GM18907 (cell line): ENCODE results near the gene MTFP1.
"Not testable (repeated sequence)": the region's sequence is repeated elsewhere in the genome, so short reads cannot be mapped to it uniquely, and the experiment has no call there.

Experiments
- ATAC-seq: cut with Tn5 transposase; IDR thresholded peaks from one replicate; pipeline ENCODE4 v1.9.1; 2021; ENCODE audit warnings: mild to moderate bottlenecking, moderate library complexity; ENCODE audit not compliant: unreplicated experiment

The MTFP1 gene

GRCh38 chr22:30453731-30454510 is 28.4 kb downstream of the MTFP1 start:
- no peak for ATAC-seq

DNA sequence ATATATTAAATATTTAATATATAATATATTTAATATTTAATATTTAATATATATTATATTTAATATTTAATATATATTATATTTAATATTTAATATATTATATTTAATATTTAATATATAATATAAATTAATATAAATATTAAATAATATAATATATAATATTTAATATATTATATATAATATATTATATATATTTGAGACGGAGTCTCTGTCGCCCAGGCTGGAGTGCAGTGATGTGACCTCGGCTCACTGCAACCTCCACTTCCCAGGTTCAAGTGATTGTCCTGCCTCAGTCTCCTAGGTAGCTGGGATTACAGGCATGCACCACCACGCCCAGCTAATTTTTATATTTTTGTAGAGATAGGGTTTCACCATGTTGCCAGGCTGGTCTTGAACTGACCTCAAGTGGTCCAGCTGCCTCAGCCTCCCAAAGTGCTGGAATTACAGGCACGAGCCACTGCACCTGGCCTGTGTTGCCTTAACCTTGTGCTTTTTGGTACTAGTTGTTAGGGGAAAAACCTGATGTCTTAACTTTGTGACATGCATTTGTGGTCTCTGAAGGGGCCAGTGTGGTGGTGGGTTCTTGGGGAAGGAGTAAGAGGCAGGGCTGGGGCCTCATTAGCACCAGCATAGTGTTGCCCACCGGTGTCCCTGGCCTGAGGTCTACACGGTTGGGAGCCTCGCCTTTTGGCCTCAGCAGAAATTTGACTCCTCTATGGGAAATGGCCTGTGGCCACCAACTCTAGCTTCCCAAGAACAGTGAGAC is 29.7 kb downstream of the MTFP1 start:
- ATAC-seq: no peak

DNA sequence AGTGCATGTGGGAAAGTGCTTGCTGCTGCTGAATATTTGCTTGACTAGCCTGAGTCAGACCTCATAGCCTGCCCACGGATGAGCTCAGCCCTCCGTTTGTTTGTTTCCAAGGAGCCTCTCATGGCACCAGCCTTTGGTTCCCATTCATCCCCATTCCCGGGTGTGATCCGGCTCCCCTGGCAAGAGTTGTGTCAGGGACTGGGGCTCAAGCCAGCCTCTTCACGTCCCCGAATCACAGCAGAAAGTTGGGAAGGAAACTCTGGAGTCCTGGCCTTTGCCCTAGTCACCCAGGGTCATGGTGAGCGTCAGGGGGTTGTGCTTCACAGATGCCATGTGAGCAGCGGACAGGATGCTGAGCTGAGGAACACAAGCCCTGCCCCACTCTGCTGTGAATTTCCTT is 32.4 kb downstream of the MTFP1 start:
- no peak for ATAC-seq

DNA sequence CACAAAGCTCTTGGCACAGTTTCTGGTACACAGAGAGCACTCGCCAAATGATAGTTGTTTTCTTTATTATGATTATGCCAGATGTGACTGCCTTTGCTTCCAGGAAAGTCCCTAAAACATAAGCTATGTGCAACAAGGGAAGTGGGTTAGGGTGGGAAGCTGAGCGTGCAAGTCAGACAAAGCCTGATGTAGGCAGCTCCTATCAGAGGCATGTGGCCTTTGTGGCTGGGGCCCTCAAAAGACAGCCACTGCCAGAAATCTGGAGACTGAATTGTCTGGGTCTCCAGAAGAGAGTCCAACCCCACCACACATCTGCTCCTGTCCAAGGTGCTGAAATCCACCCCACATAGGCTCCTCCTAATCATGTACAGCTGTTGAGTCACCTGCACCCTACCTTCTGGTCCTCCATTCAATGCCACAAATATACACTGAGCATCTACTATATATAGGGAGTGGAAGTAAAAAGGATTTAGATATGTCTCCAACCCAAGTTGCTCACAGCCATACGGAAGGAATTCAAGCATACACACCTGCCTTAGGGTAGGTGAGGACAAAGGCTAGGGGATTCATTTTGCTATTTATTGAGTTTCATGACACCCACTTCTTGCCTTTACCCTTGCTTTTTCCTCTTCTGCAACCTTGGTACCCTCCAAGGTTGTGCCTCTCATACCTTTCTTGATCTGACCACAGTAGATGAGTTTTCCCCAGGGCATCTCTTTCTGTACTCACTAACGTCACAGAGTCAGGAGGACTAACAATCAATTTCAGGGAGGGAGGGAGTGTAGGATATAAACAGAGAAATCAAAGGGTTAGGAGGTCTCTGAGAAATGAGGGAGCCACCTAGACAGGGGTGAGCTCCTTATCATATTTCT is 33.8 kb downstream of the MTFP1 start:
- no peak for ATAC-seq

DNA sequence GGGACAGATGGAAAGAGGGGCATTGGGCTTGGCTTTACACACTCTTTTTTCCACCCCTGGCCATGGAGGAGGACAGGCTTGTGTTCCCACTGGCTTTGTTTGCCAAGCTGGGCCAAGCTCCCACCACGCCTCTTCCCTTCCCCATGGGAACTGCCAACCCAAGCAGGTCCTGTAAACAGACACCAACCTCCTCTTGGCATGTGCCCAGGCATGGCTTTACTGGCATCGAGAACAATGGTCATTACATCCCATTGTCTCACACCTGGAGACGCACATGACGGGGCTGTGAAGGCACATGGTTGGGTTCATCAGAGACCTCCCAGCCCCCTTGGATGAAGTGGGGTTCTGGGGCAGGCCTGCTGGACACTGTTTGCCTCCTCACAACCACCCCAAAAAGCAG is 34.6 kb downstream of the MTFP1 start:
- ATAC-seq: no peak

GRCh38 chr22:30460555-30460954 is 35.0 kb downstream of the MTFP1 start:
- ATAC-seq: not testable (repeated sequence)

GRCh38 chr22:30469165-30469564 is 43.6 kb downstream of the MTFP1 start:
- no peak for ATAC-seq

- no peak for ATAC-seq
Measured at GRCh38 chr22:30470655-30471054, 45.1 kb downstream of the MTFP1 start.

DNA sequence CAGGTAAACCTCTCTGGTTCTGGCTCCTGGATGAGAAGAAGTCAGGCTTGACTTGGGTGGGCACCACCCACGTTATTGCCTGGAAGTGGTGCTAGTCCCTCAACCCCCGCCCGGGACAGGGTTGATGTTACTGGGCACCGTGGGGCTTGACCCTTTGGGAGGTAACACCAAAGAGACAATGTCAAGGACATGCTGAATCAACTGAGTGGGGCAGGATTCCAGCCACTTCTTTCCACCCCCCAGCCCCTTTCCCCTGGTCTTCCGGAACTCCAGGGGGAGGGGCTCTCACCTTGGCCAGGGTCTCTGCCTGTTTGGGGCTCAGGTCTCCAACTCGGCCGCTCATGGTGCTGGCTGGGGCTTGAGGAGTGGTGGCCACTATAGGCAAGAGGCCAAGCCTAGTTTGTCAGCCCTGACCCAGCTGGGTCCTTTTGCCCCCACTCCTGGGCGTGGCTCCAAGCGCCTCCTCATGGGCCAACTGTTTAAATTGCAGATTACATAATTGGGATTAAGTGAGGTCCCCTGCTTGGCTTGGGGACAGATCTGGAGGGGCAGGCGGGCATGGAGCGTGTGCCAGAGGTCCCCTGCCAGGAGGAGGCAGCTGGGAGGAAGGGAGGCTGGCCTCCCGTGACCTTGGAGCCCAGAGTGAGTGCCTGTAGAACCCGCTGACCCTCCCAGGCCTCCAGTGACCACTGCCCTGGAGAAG is 46.2 kb downstream of the MTFP1 start, which contains the start of gene SEC14L3:
TSS of gene SEC14L3 (minus strand) at position 402 of the 703 bp plus-strand sequence. CDS start at position 343, 59 bp downstream.
- no peak for ATAC-seq

GRCh38 chr22:30472994-30473720 is 47.6 kb downstream of the MTFP1 start:
- ATAC-seq: no peak

DNA sequence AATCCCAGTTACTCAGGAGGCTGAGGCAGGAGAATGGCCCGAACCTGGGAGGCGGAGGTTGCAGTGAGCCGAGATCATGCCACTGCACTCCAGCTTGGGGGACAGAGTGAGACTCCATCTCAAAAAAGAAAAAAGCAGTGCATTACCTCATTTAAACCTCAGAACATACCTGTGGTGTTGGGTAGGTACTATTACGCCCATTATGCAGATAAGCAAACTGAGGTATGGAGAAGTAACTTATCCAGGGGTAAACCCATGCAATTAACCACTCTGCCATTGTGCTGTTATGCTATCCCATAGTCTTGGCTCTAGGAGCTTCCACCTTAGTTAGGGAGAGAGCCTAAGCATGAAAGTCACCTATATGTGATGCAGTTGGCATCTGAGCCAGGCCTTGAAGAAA is 48.6 kb downstream of the MTFP1 start:
- ATAC-seq: no peak

DNA sequence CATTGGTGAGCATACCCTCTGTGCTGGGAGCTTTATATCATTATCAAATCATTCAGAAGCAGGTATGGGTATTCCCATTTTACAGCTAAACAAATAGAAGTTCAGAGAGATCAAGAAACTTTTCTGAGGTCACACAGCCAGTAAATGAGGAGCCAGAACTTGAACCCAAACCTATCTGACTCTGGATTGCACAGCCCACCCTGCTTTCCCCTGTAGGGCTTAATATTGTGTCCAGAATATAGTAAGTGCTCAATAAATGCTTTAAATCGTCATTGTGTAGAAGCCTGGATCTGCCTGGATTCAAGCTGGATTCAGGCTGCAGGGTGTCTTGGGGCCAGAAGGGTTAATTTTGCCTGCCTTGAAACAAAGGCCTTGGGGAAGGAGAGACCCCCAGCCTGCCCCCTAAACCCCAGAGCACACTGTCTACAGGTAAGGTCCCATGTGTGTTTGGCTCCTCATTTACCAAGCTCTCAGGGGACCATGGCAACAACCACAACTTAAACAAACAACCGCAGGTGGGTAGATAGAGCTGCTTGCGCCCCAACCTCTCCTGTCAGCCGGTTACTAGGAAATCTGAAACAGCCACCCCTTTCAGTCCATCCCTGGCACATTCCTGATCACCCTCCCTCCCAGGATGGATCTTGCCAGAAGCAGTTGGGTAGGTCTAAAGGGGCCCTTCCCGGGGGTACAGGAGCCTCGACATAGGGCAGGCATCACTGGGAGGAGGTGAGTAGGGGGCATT is 49.3 kb downstream of the MTFP1 start:
- ATAC-seq: no peak
